SK-N-SH (cell line): ENCODE results near the gene MTUS2. TPM values are rescaled to one million over a fixed set of nuclear protein-coding genes. Genes with fewer than 3 reads are reported as not detected.

Experiments used
- CTCF ChIA-PET: fragments of 300-600, 350-600 bp; formaldehyde crosslinking; extraction: SDS; loops from one replicate; lab custom pipeline; 2021; lab: Yijun Ruan, JAX
- POLR2A ChIA-PET: fragments of 350-600 bp; sonication (Branson Sonifier 250); formaldehyde crosslinking; extraction: SDS; loops from one replicate; lab custom pipeline; 2020; ENCODE audit warnings: antibody characterized with exemption, inconsistent platforms; lab: Yijun Ruan, JAX
- DNase-seq: peaks from one replicate; pipeline ENCODE4 v3.0.0; 2012
- H2AFZ ChIP-seq: fragments of 200-600 bp; sonication (generic); 2 replicates; pipeline ENCODE4 v1.8.1; 2016; ENCODE audit warnings: antibody characterized with exemption, mild to moderate bottlenecking, low read depth
- H3F3A ChIP-seq: fragments of 200-600 bp; sonication (generic); replicated peaks from 2 replicates; pipeline ENCODE3; 2016; ENCODE audit warnings: antibody characterized with exemption, mild to moderate bottlenecking; ENCODE audit not compliant: insufficient read depth
- H3K27ac ChIP-seq, 2 experiments: fragments of 200-500 bp in 1 of 2; fragments of 200-600 bp in 1 of 2; sonication (Bioruptor generic) in 1 of 2; sonication (generic), shearing (Covaris generic) in 1 of 2; 2 replicates each; pipeline versions ENCODE4 v1.5.1 to v1.6.1; 2014 to 2016; ENCODE audit warnings: low read depth in 2 of 2, inconsistent platforms in 1 of 2, low read length in 1 of 2, mild to moderate bottlenecking in 1 of 2, mixed read lengths in 1 of 2
- H3K27me3 ChIP-seq: fragments of 200-600 bp; sonication (generic), shearing (Covaris generic); 2 replicates; pipeline ENCODE4 v1.6.1; 2016; ENCODE audit warnings: mixed run types; ENCODE audit not compliant: insufficient read depth
- H3K36me3 ChIP-seq, 2 experiments: fragments of 200-500 bp in 1 of 2; fragments of 200-600 bp in 1 of 2; sonication (Bioruptor generic) in 1 of 2; sonication (generic) in 1 of 2; replicated peaks in 1 of 2; 2 replicates each; pipeline versions ENCODE3 to v1.5.1; 2014 to 2016; ENCODE audit warnings: low read length in 1 of 2, mild to moderate bottlenecking in 1 of 2; ENCODE audit not compliant: insufficient read depth in 2 of 2, control insufficient read depth in 1 of 2
- H3K4me1 ChIP-seq, 2 experiments: fragments of 200-500 bp in 1 of 2; fragments of 200-600 bp in 1 of 2; sonication (Bioruptor generic) in 1 of 2; sonication (generic), shearing (Covaris generic) in 1 of 2; 2 replicates each; pipeline versions ENCODE4 v1.5.1 to v1.6.1; 2014 to 2016; ENCODE audit warnings: low read depth in 1 of 2, low read length in 1 of 2, mixed run types in 1 of 2; ENCODE audit not compliant: insufficient read depth in 2 of 2, control insufficient read depth in 1 of 2
- H3K4me2 ChIP-seq: fragments of 200-600 bp; sonication (generic), shearing (Covaris generic); 2 replicates; pipeline ENCODE4 v1.6.1; 2017; ENCODE audit warnings: mixed run types
- H3K4me3 ChIP-seq, 2 experiments: fragments of 200-500 bp in 1 of 2; fragments of 200-600 bp in 1 of 2; sonication (Bioruptor generic) in 1 of 2; sonication (generic), shearing (Covaris generic) in 1 of 2; 2 replicates each; pipeline versions ENCODE4 v1.5.1 to v1.8.1; 2014 to 2016; ENCODE audit warnings: low read depth in 2 of 2, inconsistent platforms in 1 of 2, low read length in 1 of 2, mild to moderate bottlenecking in 1 of 2, mixed read lengths in 1 of 2, moderate library complexity in 1 of 2
- H3K79me2 ChIP-seq: fragments of 200-600 bp; sonication (generic); 2 replicates; pipeline ENCODE4 v1.8.1; 2017; ENCODE audit warnings: mild to moderate bottlenecking; ENCODE audit not compliant: insufficient read depth
- H3K9ac ChIP-seq: fragments of 200-600 bp; sonication (generic); 2 replicates; pipeline ENCODE4 v1.6.1; 2017; ENCODE audit warnings: mixed run types
- H3K9me2 ChIP-seq: fragments of 200-600 bp; sonication (generic); 2 replicates; pipeline ENCODE4 v1.6.1; 2017; ENCODE audit warnings: mixed run types
- H3K9me3 ChIP-seq: fragments of 200-600 bp; sonication (generic); 2 replicates; pipeline ENCODE4 v1.6.1; 2017; ENCODE audit warnings: mixed run types, mild to moderate bottlenecking, moderate library complexity
- H4K20me1 ChIP-seq: fragments of 200-600 bp; sonication (generic); 2 replicates; pipeline ENCODE4 v1.6.1; 2017; ENCODE audit warnings: mild to moderate bottlenecking, mixed run types; ENCODE audit not compliant: insufficient read depth
- CHD2 ChIP-seq: fragments of 150-350 bp; IDR thresholded peaks from 2 replicates; pipeline ENCODE4 v1.6.1; 2018; ENCODE audit warnings: low read length; ENCODE audit not compliant: partially characterized antibody
- ELF1 ChIP-seq: IDR thresholded peaks from 2 replicates; pipeline ENCODE4 v1.4.0; 2012
- FOXM1 ChIP-seq: IDR thresholded peaks from 2 replicates; pipeline ENCODE4 v1.4.0; 2012; ENCODE audit warnings: low read depth, mild to moderate bottlenecking
- GABPA ChIP-seq: IDR thresholded peaks from 2 replicates; pipeline ENCODE4 v1.4.0; 2012; ENCODE audit warnings: low read depth, mild to moderate bottlenecking
- GATA2 ChIP-seq: sonication (generic); formaldehyde crosslinking; IDR thresholded peaks from 2 replicates; pipeline ENCODE4 v1.5.0; 2020; ENCODE audit warnings: mild to moderate bottlenecking, missing genetic modification reagents
- NFIC ChIP-seq: IDR thresholded peaks from 2 replicates; pipeline ENCODE4 v1.4.0; 2012; ENCODE audit warnings: borderline replicate concordance
- POLR2AphosphoS5 ChIP-seq: IDR thresholded peaks from 2 replicates; pipeline ENCODE4 v1.6.1; 2012; ENCODE audit warnings: low read depth, low read length
- RCOR1 ChIP-seq: fragments of 150-350 bp; IDR thresholded peaks from 2 replicates; pipeline ENCODE4 v1.6.1; 2017; ENCODE audit warnings: antibody characterized with exemption, low read length
- RXRA ChIP-seq: IDR thresholded peaks from 2 replicates; pipeline ENCODE4 v1.4.0; 2012; ENCODE audit warnings: low read depth, mild to moderate bottlenecking, borderline replicate concordance
- SIN3A ChIP-seq: IDR thresholded peaks from 2 replicates; pipeline ENCODE4 v1.6.1; 2012; ENCODE audit warnings: low read depth, mild to moderate bottlenecking, low read length, moderate library complexity, borderline replicate concordance
- SMC3 ChIP-seq: IDR thresholded peaks from 2 replicates; pipeline ENCODE4 v1.6.1; 2012; ENCODE audit warnings: low read depth, low read length, improper control_type of control experiment
- TCF12 ChIP-seq: IDR thresholded peaks from 2 replicates; pipeline ENCODE4 v1.4.0; 2012
- WGBS: methylation state at CpG from one replicate; pipeline ENCODE4 v1.1.6; 2017; ENCODE audit warnings: low lambda C conversion rate; 5-methylcytosine and 5-hydroxymethylcytosine counted together
- polyA plus RNA-seq, 3 experiments: library from polyadenylated mRNA; depleted of rRNA; stranded (reverse); fragments of >200 nt; gene quantifications; 2 replicates each; pipeline ENCODE4 v1.2.3, GENCODE V29; 2012
- TF ChIP-seq, protein P1 (sequence below): IDR thresholded peaks from 2 replicates; pipeline ENCODE4 v1.4.0; 2012; ENCODE audit warnings: low read depth, borderline replicate concordance
- TF ChIP-seq, protein P2 (sequence below): IDR thresholded peaks from 2 replicates; pipeline ENCODE4 v1.4.0; 2012; ENCODE audit warnings: low read depth
- TF ChIP-seq, protein P3 (sequence below): IDR thresholded peaks from 2 replicates; pipeline ENCODE4 v1.4.0; 2012; ENCODE audit warnings: low read depth, borderline replicate concordance
- TF ChIP-seq, protein P4 (sequence below): fragments of 150-350 bp; IDR thresholded peaks from 2 replicates; pipeline ENCODE4 v1.6.1; 2016; ENCODE audit warnings: mild to moderate bottlenecking, low read depth, low read length
- TF ChIP-seq, protein P5 (sequence below): IDR thresholded peaks from 2 replicates; pipeline ENCODE4; 2012

MTUS2 gene
- polyA plus RNA-seq, 1 of the 3 experiments (the other 2 are of a cell fraction) = 1.7 TPM

DNA sequence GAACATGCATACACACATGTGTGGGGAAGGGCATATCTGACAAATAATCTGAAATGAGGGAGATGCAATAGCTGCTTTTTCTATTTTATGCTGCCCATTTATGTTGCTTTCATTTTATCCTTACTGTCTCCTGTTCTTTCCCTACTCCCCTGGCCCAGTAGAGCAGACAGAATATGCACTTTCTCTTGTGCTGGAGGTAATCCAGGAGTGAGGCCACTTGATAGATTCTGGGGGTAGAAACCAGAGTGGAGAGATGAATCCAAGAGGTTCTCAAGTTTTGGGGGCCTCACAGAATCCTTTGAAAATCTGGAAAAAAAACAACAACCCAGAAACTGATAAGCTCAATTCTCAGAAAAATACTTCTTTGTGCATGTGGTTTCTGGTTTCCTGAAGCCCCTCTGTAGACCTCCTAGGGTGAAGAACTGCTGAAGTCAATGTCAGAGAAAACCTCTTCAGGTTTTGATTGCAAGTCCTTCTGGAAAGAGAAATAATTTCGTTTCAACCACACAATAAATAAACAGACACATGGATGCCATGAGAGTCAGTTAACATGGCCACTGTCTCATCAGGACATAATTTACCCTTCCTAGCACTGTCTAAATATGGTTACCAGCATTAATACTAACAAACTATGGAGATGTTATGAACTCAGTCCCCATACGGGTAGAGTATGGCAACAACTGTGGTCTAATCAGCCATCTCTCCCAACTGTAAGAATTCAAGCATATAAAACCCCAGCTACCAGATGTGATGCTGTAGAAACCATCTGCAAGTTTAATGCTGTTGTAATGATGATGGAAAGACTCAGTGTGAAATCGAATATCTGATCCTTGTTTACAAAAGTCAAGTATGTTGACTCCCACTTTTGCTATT, 419.8 kb downstream of the MTUS2 start (continued):
- TF ChIP-seq, protein P1, sequence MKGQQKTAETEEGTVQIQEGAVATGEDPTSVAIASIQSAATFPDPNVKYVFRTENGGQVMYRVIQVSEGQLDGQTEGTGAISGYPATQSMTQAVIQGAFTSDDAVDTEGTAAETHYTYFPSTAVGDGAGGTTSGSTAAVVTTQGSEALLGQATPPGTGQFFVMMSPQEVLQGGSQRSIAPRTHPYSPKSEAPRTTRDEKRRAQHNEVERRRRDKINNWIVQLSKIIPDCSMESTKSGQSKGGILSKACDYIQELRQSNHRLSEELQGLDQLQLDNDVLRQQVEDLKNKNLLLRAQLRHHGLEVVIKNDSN = no peak
- TF ChIP-seq, protein P2, sequence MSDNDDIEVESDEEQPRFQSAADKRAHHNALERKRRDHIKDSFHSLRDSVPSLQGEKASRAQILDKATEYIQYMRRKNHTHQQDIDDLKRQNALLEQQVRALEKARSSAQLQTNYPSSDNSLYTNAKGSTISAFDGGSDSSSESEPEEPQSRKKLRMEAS = no peak
- TF ChIP-seq SMC3 (no peak), ELF1 (no peak), GABPA (no peak), RXRA (no peak), POLR2AphosphoS5 (no peak), SIN3A (no peak), TCF12 (no peak), CHD2 (no peak)
- TF ChIP-seq, protein P3, sequence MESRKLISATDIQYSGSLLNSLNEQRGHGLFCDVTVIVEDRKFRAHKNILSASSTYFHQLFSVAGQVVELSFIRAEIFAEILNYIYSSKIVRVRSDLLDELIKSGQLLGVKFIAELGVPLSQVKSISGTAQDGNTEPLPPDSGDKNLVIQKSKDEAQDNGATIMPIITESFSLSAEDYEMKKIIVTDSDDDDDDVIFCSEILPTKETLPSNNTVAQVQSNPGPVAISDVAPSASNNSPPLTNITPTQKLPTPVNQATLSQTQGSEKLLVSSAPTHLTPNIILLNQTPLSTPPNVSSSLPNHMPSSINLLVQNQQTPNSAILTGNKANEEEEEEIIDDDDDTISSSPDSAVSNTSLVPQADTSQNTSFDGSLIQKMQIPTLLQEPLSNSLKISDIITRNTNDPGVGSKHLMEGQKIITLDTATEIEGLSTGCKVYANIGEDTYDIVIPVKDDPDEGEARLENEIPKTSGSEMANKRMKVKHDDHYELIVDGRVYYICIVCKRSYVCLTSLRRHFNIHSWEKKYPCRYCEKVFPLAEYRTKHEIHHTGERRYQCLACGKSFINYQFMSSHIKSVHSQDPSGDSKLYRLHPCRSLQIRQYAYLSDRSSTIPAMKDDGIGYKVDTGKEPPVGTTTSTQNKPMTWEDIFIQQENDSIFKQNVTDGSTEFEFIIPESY = no peak

DNA sequence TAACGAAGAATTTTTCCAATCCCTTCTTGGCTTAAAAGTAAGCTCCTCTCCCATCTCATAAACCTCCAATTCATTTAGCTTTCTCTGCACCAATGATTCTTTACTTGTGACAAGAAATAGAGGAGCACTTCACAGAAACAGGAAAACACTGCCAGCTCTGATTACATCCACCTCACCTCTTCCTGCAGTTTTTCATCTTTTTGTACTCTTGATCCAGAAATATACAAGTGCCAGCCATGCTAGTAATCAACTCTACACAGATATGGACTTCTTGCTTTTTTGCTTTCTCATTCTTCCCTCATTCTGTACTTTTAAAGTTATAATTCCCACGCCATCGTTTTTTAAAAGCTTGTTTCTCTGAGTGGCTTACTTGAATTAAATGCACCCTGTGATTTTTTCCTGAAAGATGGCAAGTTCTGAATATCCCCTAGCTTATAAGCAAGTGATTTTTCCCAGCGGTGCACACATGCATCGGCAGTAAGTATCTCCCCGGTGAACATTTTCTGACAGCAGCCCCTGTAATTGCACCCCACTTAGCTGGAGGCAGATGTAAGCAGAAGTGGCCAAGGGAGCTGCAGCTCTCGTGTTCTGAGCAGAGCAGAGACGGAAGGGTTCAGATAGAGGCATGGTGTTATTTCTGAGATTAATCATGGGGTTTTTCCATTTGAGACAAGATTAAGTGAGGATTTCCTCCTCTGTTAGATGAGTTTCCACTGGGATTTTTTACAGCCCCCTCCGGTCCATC, 434.7 kb downstream of the MTUS2 start:
- Histone ChIP-seq H3K27ac (no peak overlapping the region), H3K27me3 (peaks cover 8% of the 10 kb centered on the region; the same call in 1 of the 2 replicates), H3K9me2 (no peaks in the 10 kb centered on the region), H3K36me3 (no peaks in the 10 kb centered on the region), H3K9me3 (no peaks in the 10 kb centered on the region), H3K4me2 (no peak overlapping the region), H2AFZ (no peak overlapping the region), H3K9ac (no peak overlapping the region), H3F3A (no peaks in the 10 kb centered on the region), H3K79me2 (no peaks in the 10 kb centered on the region), H3K4me3 (no peak overlapping the region), H3K4me1 (no peaks in the 10 kb centered on the region), H4K20me1 (no peaks in the 10 kb centered on the region)
- DNase-seq = no peak
- 3% methylated on average over 9 of the region's 9 CpGs for WGBS
- TF ChIP-seq CHD2 (no peak), FOXM1 (no peak), GATA2 (CRISPR knock-in tag) (no peak), RCOR1 (no peak), NFIC (no peak), SIN3A (no peak)
- TF ChIP-seq, protein P1 = no peak
- TF ChIP-seq, protein P4, sequence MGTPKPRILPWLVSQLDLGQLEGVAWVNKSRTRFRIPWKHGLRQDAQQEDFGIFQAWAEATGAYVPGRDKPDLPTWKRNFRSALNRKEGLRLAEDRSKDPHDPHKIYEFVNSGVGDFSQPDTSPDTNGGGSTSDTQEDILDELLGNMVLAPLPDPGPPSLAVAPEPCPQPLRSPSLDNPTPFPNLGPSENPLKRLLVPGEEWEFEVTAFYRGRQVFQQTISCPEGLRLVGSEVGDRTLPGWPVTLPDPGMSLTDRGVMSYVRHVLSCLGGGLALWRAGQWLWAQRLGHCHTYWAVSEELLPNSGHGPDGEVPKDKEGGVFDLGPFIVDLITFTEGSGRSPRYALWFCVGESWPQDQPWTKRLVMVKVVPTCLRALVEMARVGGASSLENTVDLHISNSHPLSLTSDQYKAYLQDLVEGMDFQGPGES = no peak
- TF ChIP-seq, protein P5, sequence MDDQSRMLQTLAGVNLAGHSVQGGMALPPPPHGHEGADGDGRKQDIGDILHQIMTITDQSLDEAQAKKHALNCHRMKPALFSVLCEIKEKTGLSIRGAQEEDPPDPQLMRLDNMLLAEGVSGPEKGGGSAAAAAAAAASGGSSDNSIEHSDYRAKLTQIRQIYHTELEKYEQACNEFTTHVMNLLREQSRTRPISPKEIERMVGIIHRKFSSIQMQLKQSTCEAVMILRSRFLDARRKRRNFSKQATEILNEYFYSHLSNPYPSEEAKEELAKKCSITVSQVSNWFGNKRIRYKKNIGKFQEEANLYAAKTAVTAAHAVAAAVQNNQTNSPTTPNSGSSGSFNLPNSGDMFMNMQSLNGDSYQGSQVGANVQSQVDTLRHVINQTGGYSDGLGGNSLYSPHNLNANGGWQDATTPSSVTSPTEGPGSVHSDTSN = no peak
- TF ChIP-seq, protein P3 = no peak
- CTCF ChIA-PET = no interaction called here
- POLR2A ChIA-PET = no interaction called here
